ENCODE results near the gene IFT27. TPM values are rescaled to one million over a fixed set of nuclear protein-coding genes. Genes with fewer than 3 reads are reported as not detected.

The IFT27 gene
- total RNA-seq, 1 experiment from 2014 or later = 8.3 TPM

GRCh38 chr22:36725366-36726006 lies 50.4 kb downstream of the IFT27 start:
- POLR2A ChIA-PET = no interaction called here
- Histone ChIP-seq H3K36me3 (ENCODE audit: control insufficient read depth, insufficient read depth, low read length) (no peaks in the 10 kb centered on the region), H3K4me3 (ENCODE audit: low read depth, low read length) (no peak overlapping the region), H3K4me1 (no peaks in the 10 kb centered on the region), H3K9me3 (no peaks in the 10 kb centered on the region), H3K27me3 (replicated peaks; ENCODE audit: control insufficient read depth, insufficient read depth, low read length) (no peaks in the 10 kb centered on the region)
- intact Hi-C loops (cut with micrococcal nuclease; ENCODE audit: unreplicated experiment) = no loop called here
- Mint-ChIP-seq H3K9me3 (ENCODE audit: unreplicated experiment) (no peaks in the 10 kb centered on the region), H3K36me3 (ENCODE audit: insufficient read depth, unreplicated experiment) (no peaks in the 10 kb centered on the region), H3K4me1 (ENCODE audit: low read depth, unreplicated experiment) (no peaks in the 10 kb centered on the region), H3K27ac (ENCODE audit: unreplicated experiment) (no peak overlapping the region), H3K27me3 (ENCODE audit: insufficient read depth, unreplicated experiment) (peaks cover 43% of the 10 kb centered on the region), H3K4me3 (ENCODE audit: unreplicated experiment) (no peak overlapping the region)
- no TSS peak for BruUV-seq (replicated peaks)
- no peak for TF ChIP-seq CTCF (IDR thresholded peaks at IDR 0.05; ENCODE audit: insufficient read depth in 1 of 2, low read depth in 1 of 2, low read length in 1 of 2, severe bottlenecking in 1 of 2, unreplicated experiment in 1 of 2)
- DNase-seq = no peak
- CTCF ChIA-PET = no interaction called here

- Mint-ChIP-seq H3K4me3 (ENCODE audit: unreplicated experiment) (no peak overlapping the region), H3K4me1 (ENCODE audit: low read depth, unreplicated experiment) (no peaks in the 10 kb centered on the region), H3K27me3 (ENCODE audit: insufficient read depth, unreplicated experiment) (peaks cover 38% of the 10 kb centered on the region), H3K27ac (ENCODE audit: unreplicated experiment) (no peak overlapping the region), H3K9me3 (ENCODE audit: unreplicated experiment) (no peaks in the 10 kb centered on the region), H3K36me3 (ENCODE audit: insufficient read depth, unreplicated experiment) (no peaks in the 10 kb centered on the region)
- TF ChIP-seq CTCF (IDR thresholded peaks at IDR 0.05; ENCODE audit: insufficient read depth in 1 of 2, low read depth in 1 of 2, low read length in 1 of 2, severe bottlenecking in 1 of 2, unreplicated experiment in 1 of 2) = no peak
- DNase-seq = no peak
- ChIA-PET CTCF (no interaction called here), POLR2A (no interaction called here)
- BruUV-seq (replicated peaks) = no TSS peak
- Histone ChIP-seq H3K4me3 (ENCODE audit: low read depth, low read length) (no peak overlapping the region), H3K9me3 (no peaks in the 10 kb centered on the region), H3K27me3 (replicated peaks; ENCODE audit: control insufficient read depth, insufficient read depth, low read length) (no peaks in the 10 kb centered on the region), H3K4me1 (no peaks in the 10 kb centered on the region), H3K36me3 (ENCODE audit: control insufficient read depth, insufficient read depth, low read length) (no peaks in the 10 kb centered on the region)
- intact Hi-C loops (cut with micrococcal nuclease; ENCODE audit: unreplicated experiment) = no loop called here
Measured at GRCh38 chr22:36724836-36725235, 51.1 kb downstream of the IFT27 start.

GRCh38 chr22:36722055-36722454 lies 53.9 kb downstream of the IFT27 start:
- POLR2A ChIA-PET = no interaction called here
- intact Hi-C loops (cut with micrococcal nuclease; ENCODE audit: unreplicated experiment) = no loop called here
- no TSS peak for BruUV-seq (replicated peaks)
- H3K36me3 Mint-ChIP-seq (ENCODE audit: insufficient read depth, unreplicated experiment) = no peaks in the 10 kb centered on the region
- TF ChIP-seq CTCF (IDR thresholded peaks at IDR 0.05; ENCODE audit: insufficient read depth in 1 of 2, low read depth in 1 of 2, low read length in 1 of 2, severe bottlenecking in 1 of 2, unreplicated experiment in 1 of 2) = no peak
- peaks cover 36% of the 10 kb centered on the region for H3K27me3 Mint-ChIP-seq (ENCODE audit: insufficient read depth, unreplicated experiment)
- Histone ChIP-seq H3K36me3 (ENCODE audit: control insufficient read depth, insufficient read depth, low read length) (no peaks in the 10 kb centered on the region), H3K9me3 (no peaks in the 10 kb centered on the region), H3K27me3 (replicated peaks; ENCODE audit: control insufficient read depth, insufficient read depth, low read length) (no peaks in the 10 kb centered on the region), H3K4me1 (no peaks in the 10 kb centered on the region), H3K4me3 (ENCODE audit: low read depth, low read length) (no peak overlapping the region)
- DNase-seq = no peak
- no peaks in the 10 kb centered on the region for H3K9me3 Mint-ChIP-seq (ENCODE audit: unreplicated experiment)
- no peak overlapping the region for H3K27ac Mint-ChIP-seq (ENCODE audit: unreplicated experiment)
- no peak overlapping the region for H3K4me3 Mint-ChIP-seq (ENCODE audit: unreplicated experiment)
- H3K4me1 Mint-ChIP-seq (ENCODE audit: low read depth, unreplicated experiment) = no peaks in the 10 kb centered on the region
- CTCF ChIA-PET = no interaction called here

All from Caco-2 (cell line).